ENCODE measurements around the gene CPA2. TPM values are rescaled to one million over a fixed set of nuclear protein-coding genes. Genes with fewer than 3 reads are reported as not detected.
"Not testable (repeated sequence)": the region's sequence is repeated elsewhere in the genome, so short reads cannot be mapped to it uniquely, and the experiment has no call there.

CPA2 gene
- total and polyA plus RNA-seq, 2 donors from 2014 or later, result not detected

DNA sequence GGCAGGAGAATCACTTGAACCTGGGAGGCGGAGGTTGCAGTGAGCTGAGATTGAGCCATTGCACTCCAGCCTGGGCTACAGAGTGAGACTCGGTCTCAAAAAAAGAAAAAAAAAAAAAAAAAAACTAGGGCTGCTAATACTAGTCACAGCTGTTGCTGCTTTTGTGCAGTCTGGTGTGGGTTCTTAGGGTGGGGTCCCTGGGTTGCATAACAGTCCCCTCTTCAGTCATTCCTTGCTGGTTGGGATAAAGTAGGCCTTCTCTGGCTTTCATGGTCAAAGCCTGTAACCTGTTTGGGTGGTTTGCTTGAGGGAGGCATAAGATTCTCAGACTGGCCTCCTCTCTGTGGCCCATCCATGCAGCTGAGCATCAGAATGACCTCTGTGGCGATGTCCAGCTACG lies 44.9 kb upstream of the CPA2 start:
- H3K36me3 ChIP-seq (ENCODE audit: control insufficient read depth in 2 of 3, insufficient read depth in 3 of 3, low read length in 3 of 3), result no peaks in the 10 kb centered on the region
- no peak for FAIRE-seq
- H3K27ac ChIP-seq (ENCODE audit: low read depth in 2 of 2, low read length in 2 of 2), result no peak overlapping the region
- no peaks in the 10 kb centered on the region for H3K4me1 ChIP-seq (ENCODE audit: control insufficient read depth in 2 of 3, insufficient read depth in 2 of 3, low read depth in 1 of 3, low read length in 3 of 3)
- no peak for DNase-seq
- no peak overlapping the region for H3K4me3 ChIP-seq (ENCODE audit: low read length in 3 of 3)
- no peak overlapping the region for H3K9ac ChIP-seq (ENCODE audit: low read length in 3 of 3)
- no peaks in the 10 kb centered on the region for H3K27me3 ChIP-seq (ENCODE audit: control insufficient read depth, insufficient read depth, low read length)
- intact Hi-C loops (cut with DNase I), result no loop called here
- H3K9me3 ChIP-seq (ENCODE audit: control insufficient read depth in 2 of 3, insufficient read depth in 1 of 3, low read length in 3 of 3), result no peaks in the 10 kb centered on the region
- TF ChIP-seq, protein P1, sequence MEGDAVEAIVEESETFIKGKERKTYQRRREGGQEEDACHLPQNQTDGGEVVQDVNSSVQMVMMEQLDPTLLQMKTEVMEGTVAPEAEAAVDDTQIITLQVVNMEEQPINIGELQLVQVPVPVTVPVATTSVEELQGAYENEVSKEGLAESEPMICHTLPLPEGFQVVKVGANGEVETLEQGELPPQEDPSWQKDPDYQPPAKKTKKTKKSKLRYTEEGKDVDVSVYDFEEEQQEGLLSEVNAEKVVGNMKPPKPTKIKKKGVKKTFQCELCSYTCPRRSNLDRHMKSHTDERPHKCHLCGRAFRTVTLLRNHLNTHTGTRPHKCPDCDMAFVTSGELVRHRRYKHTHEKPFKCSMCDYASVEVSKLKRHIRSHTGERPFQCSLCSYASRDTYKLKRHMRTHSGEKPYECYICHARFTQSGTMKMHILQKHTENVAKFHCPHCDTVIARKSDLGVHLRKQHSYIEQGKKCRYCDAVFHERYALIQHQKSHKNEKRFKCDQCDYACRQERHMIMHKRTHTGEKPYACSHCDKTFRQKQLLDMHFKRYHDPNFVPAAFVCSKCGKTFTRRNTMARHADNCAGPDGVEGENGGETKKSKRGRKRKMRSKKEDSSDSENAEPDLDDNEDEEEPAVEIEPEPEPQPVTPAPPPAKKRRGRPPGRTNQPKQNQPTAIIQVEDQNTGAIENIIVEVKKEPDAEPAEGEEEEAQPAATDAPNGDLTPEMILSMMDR (IDR thresholded peaks at IDR 0.05; ENCODE audit: borderline replicate concordance, extremely low read depth, insufficient read depth), result no peak

DNA sequence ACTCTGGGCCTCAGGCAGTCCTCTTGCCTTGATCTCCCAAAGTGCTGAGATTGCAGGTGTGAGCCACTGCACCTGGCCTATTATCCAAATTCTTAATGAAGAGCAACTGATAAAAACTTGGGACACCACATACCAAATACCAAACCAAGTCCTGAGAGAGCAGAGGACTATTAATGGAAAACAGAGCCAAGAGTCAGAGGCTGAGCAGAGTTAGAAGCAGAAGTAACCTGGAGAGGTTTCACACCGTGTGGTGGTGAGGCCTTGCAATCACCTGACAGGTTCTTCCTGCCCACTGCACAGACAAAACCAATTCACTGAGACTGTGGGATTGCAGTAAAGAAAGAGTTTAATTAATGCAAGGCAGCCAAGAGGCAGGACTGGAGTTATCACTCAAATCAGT lies 43.0 kb upstream of the CPA2 start:
- TF ChIP-seq, protein P1 (IDR thresholded peaks at IDR 0.05; ENCODE audit: borderline replicate concordance, extremely low read depth, insufficient read depth), result no peak
- H3K27me3 ChIP-seq (ENCODE audit: control insufficient read depth, insufficient read depth, low read length), result no peaks in the 10 kb centered on the region
- FAIRE-seq, result no peak
- H3K4me1 ChIP-seq (ENCODE audit: control insufficient read depth in 2 of 3, insufficient read depth in 2 of 3, low read depth in 1 of 3, low read length in 3 of 3), result no peaks in the 10 kb centered on the region
- H3K4me3 ChIP-seq (ENCODE audit: low read length in 3 of 3), result no peak overlapping the region
- intact Hi-C loops (cut with DNase I), result no loop called here
- no peak overlapping the region for H3K9ac ChIP-seq (ENCODE audit: low read length in 3 of 3)
- no peak for DNase-seq
- no peaks in the 10 kb centered on the region for H3K9me3 ChIP-seq (ENCODE audit: control insufficient read depth in 2 of 3, insufficient read depth in 1 of 3, low read length in 3 of 3)
- no peak overlapping the region for H3K27ac ChIP-seq (ENCODE audit: low read depth in 2 of 2, low read length in 2 of 2)
- no peaks in the 10 kb centered on the region for H3K36me3 ChIP-seq (ENCODE audit: control insufficient read depth in 2 of 3, insufficient read depth in 3 of 3, low read length in 3 of 3)

DNA sequence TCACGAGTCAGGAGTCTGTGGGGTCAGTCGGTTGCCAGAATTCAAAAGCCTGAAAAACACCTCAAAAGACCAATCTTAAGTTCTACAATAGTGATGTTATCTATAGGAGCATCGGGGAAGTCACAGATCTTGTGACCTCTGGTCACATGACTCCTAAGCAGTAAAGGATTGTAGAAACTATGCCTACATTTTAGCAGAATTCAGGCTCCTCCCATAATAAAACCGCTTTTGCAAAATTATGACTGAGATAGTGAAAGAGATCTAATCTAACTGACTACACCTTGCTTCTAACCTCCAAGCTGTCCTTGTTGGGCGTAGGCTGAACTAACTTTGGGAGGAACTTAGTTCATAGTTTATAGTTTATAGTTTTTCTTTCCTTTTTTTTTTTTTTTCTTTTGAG lies 42.5 kb upstream of the CPA2 start:
- Histone ChIP-seq H3K36me3 (ENCODE audit: control insufficient read depth in 2 of 3, insufficient read depth in 3 of 3, low read length in 3 of 3) (no peaks in the 10 kb centered on the region), H3K4me3 (ENCODE audit: low read length in 3 of 3) (no peak overlapping the region), H3K9me3 (ENCODE audit: control insufficient read depth in 2 of 3, insufficient read depth in 1 of 3, low read length in 3 of 3) (no peaks in the 10 kb centered on the region), H3K27me3 (ENCODE audit: control insufficient read depth, insufficient read depth, low read length) (no peaks in the 10 kb centered on the region), H3K4me1 (ENCODE audit: control insufficient read depth in 2 of 3, insufficient read depth in 2 of 3, low read depth in 1 of 3, low read length in 3 of 3) (no peaks in the 10 kb centered on the region), H3K9ac (ENCODE audit: low read length in 3 of 3) (no peak overlapping the region), H3K27ac (ENCODE audit: low read depth in 2 of 2, low read length in 2 of 2) (no peak overlapping the region)
- FAIRE-seq (no peak), DNase-seq (no peak)
- intact Hi-C loops (cut with DNase I), result no loop called here
- TF ChIP-seq, protein P1 (IDR thresholded peaks at IDR 0.05; ENCODE audit: borderline replicate concordance, extremely low read depth, insufficient read depth), result no peak

DNA sequence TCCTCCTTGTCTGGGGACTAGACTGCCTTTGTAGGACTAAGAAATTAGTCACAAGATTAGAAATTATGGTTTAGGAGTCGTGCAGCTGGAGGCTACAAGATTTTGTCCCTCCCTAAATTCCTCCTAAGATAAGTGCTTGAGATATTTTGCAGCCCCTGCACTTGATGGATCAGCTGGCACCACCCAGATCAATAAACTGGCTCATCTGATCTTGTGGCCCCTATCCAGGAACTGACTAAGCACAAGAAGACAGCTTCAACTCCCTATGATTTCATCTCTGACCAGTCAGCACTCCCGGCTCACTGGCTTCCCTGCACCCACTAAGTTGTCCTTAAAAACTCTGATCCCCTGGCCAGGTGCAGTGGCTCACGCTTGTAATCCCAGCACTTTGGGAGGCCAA lies 41.7 kb upstream of the CPA2 start:
- FAIRE-seq; H3K9me3 ChIP-seq (ENCODE audit: control insufficient read depth in 2 of 3, insufficient read depth in 1 of 3, low read length in 3 of 3); intact Hi-C loops (cut with DNase I); DNase-seq; H3K36me3 ChIP-seq (ENCODE audit: control insufficient read depth in 2 of 3, insufficient read depth in 3 of 3, low read length in 3 of 3); H3K27ac ChIP-seq (ENCODE audit: low read depth in 2 of 2, low read length in 2 of 2); H3K9ac ChIP-seq (ENCODE audit: low read length in 3 of 3); H3K4me3 ChIP-seq (ENCODE audit: low read length in 3 of 3); H3K27me3 ChIP-seq (ENCODE audit: control insufficient read depth, insufficient read depth, low read length); H3K4me1 ChIP-seq (ENCODE audit: control insufficient read depth in 2 of 3, insufficient read depth in 2 of 3, low read depth in 1 of 3, low read length in 3 of 3): not testable (repeated sequence)

All from kidney (tissue), 14 donors.